Glutamatergic neuron (in vitro differentiated cells): ENCODE data around the gene SOX12. TPM values are rescaled to one million over a fixed set of nuclear protein-coding genes. Genes with fewer than 3 reads are reported as not detected.
A peak's percentile ranks its signal among the peaks of the same experiment; 100 is the strongest.

Experiments used
- DNase-seq: peaks from one replicate; pipeline ENCODE4 v3.0.0; 2022
- H3K27ac Mint-ChIP-seq: one replicate; pipeline ENCODE4 v1.8.0; 2020; ENCODE audit warnings: mild to moderate bottlenecking, mixed read lengths, inconsistent platforms; ENCODE audit not compliant: unreplicated experiment
- H3K27me3 Mint-ChIP-seq: one replicate; pipeline ENCODE4 v1.8.0; 2020; ENCODE audit warnings: mild to moderate bottlenecking, moderate library complexity, mixed read lengths, inconsistent platforms; ENCODE audit not compliant: unreplicated experiment
- H3K36me3 Mint-ChIP-seq: one replicate; pipeline ENCODE4 v1.8.0; 2020; ENCODE audit warnings: mild to moderate bottlenecking, mixed read lengths, inconsistent platforms; ENCODE audit not compliant: unreplicated experiment
- H3K4me1 Mint-ChIP-seq: one replicate; pipeline ENCODE4 v1.8.0; 2020; ENCODE audit warnings: mild to moderate bottlenecking, low read depth, mixed read lengths, inconsistent platforms; ENCODE audit not compliant: unreplicated experiment
- H3K4me3 Mint-ChIP-seq: one replicate; pipeline ENCODE4 v1.8.0; 2020; ENCODE audit warnings: mild to moderate bottlenecking, mixed read lengths, inconsistent platforms; ENCODE audit not compliant: unreplicated experiment
- H3K9me3 Mint-ChIP-seq: one replicate; pipeline ENCODE4 v1.8.0; 2020; ENCODE audit warnings: mild to moderate bottlenecking, moderate library complexity, mixed read lengths, inconsistent platforms; ENCODE audit not compliant: unreplicated experiment
- CTCF ChIP-seq: fragments of 200-600 bp; sonication (generic); IDR thresholded peaks from one replicate; pipeline ENCODE4 v1.5.0; 2021; ENCODE audit not compliant: partially characterized antibody, unreplicated experiment
- total RNA-seq: library from RNA; stranded (reverse); fragmentation: NEBNext Ultra II Directional; extraction: Animal tissue kit (Norgen Biotek cat#: 25700); gene quantifications from one replicate; pipeline ENCODE4 v1.2.1, GENCODE V29; 2021; ENCODE audit not compliant: unreplicated experiment

SOX12 gene
- total RNA-seq, 1 donor from 2014 or later, result 67.0 TPM

- H3K4me1 Mint-ChIP-seq, result peaks cover 10% of the 10 kb centered on the region
- peak overlapping the region; percentile 90 for H3K4me3 Mint-ChIP-seq
- peak; percentile 99 for DNase-seq
- no peak for TF ChIP-seq CTCF
- H3K36me3 Mint-ChIP-seq, result no peaks in the 10 kb centered on the region
- H3K27me3 Mint-ChIP-seq, result peaks cover 4% of the 10 kb centered on the region
- H3K27ac Mint-ChIP-seq, result peak overlapping the region; percentile 96
- H3K9me3 Mint-ChIP-seq, result peaks cover 2% of the 10 kb centered on the region
These were observed 15.3 kb upstream of the SOX12 start for GRCh38 chr20:309841-310644.

GRCh38 chr20:310645-311044 lies 14.7 kb upstream of the SOX12 start:
- Mint-ChIP-seq H3K36me3 (no peaks in the 10 kb centered on the region), H3K4me3 (peak overlapping the region; percentile 90), H3K27me3 (peaks cover 3% of the 10 kb centered on the region), H3K4me1 (peaks cover 10% of the 10 kb centered on the region), H3K27ac (peak overlapping the region; percentile 96), H3K9me3 (peaks cover 2% of the 10 kb centered on the region)
- no peak for TF ChIP-seq CTCF
- no peak for DNase-seq

GRCh38 chr20:311609-312008 lies 13.7 kb upstream of the SOX12 start:
- peaks cover 2% of the 10 kb centered on the region for H3K27me3 Mint-ChIP-seq
- peak overlapping the region; percentile 70 for H3K4me3 Mint-ChIP-seq

GRCh38 chr20:312067-312466 lies 13.3 kb upstream of the SOX12 start:
- Mint-ChIP-seq H3K36me3 (no peaks in the 10 kb centered on the region), H3K27me3 (no peaks in the 10 kb centered on the region), H3K9me3 (peaks cover 2% of the 10 kb centered on the region), H3K4me1 (peaks cover 10% of the 10 kb centered on the region), H3K4me3 (no peak overlapping the region), H3K27ac (no peak overlapping the region)
- no peak for TF ChIP-seq CTCF
- DNase-seq, result no peak

More at GRCh38 chr20:311609-312008, 13.7 kb upstream of the SOX12 start:
- Mint-ChIP-seq H3K36me3 (no peaks in the 10 kb centered on the region), H3K27ac (peak overlapping the region; percentile 44), H3K9me3 (peaks cover 2% of the 10 kb centered on the region), H3K4me1 (peaks cover 10% of the 10 kb centered on the region)
- DNase-seq, result no peak
- no peak for TF ChIP-seq CTCF

GRCh38 chr20:312866-313265 lies 12.5 kb upstream of the SOX12 start:
- H3K36me3 Mint-ChIP-seq, result no peaks in the 10 kb centered on the region
- DNase-seq, result no peak
- H3K9me3 Mint-ChIP-seq, result peaks cover 2% of the 10 kb centered on the region
- H3K4me1 Mint-ChIP-seq, result peaks cover 10% of the 10 kb centered on the region
- no peak overlapping the region for H3K4me3 Mint-ChIP-seq
- H3K27me3 Mint-ChIP-seq, result no peaks in the 10 kb centered on the region
- no peak for TF ChIP-seq CTCF
- no peak overlapping the region for H3K27ac Mint-ChIP-seq
